ENCODE results near the gene AGMO.

DNA sequence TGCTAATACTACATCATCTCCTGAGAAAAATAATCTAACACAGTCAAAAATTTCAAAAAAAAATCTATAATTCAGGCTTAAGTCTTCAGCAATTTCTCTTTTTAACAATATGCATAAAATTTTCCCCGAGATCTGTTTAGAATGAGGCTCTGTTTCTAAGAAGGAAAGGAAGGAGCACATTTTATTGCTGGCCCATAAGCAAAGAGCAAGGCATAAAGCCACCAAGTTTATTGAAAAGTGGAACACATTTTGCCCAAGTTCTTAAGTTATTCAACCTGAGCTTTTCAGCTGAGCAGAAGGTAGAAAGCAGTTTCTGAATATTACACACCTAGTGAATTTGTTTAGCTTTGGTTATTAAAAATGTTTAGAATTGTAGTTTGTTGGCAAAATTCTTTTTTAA, 73.9 kb downstream of the AGMO start:
- TF ChIP-seq, protein P1, sequence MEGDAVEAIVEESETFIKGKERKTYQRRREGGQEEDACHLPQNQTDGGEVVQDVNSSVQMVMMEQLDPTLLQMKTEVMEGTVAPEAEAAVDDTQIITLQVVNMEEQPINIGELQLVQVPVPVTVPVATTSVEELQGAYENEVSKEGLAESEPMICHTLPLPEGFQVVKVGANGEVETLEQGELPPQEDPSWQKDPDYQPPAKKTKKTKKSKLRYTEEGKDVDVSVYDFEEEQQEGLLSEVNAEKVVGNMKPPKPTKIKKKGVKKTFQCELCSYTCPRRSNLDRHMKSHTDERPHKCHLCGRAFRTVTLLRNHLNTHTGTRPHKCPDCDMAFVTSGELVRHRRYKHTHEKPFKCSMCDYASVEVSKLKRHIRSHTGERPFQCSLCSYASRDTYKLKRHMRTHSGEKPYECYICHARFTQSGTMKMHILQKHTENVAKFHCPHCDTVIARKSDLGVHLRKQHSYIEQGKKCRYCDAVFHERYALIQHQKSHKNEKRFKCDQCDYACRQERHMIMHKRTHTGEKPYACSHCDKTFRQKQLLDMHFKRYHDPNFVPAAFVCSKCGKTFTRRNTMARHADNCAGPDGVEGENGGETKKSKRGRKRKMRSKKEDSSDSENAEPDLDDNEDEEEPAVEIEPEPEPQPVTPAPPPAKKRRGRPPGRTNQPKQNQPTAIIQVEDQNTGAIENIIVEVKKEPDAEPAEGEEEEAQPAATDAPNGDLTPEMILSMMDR (IDR thresholded peaks at IDR 0.05; ENCODE audit: insufficient read depth, low read depth, low read length), result no peak
- no peak for TF ChIP-seq EZH2 (IDR thresholded peaks at IDR 0.05; ENCODE audit: insufficient read depth, low read length)
